Thymus (tissue), 11 donors: Measurements from ENCODE around the gene CRIP2. TPM values are rescaled to one million over a fixed set of nuclear protein-coding genes. Genes with fewer than 3 reads are reported as not detected.

ENCODE experiments used
- DNase-seq, 9 donors: peaks; one replicate each; pipeline ENCODE4 v3.0.0-alpha.2; 2013; ENCODE audit warnings: low spot score in 9 of 9, low read depth in 6 of 9, missing footprints in 1 of 9
- H3K27ac ChIP-seq, 2 donors: one replicate each; pipeline ENCODE4 v1.5.1; 2013; ENCODE audit warnings: control low read depth in 1 of 2, low read depth in 1 of 2, low read length in 1 of 2, mild to moderate bottlenecking in 1 of 2, moderate library complexity in 1 of 2
- H3K27me3 ChIP-seq, 2 donors: one replicate each; pipeline ENCODE4 v1.5.1; 2013; ENCODE audit warnings: low read length in 1 of 2; ENCODE audit not compliant: control insufficient read depth in 2 of 2, insufficient read depth in 1 of 2
- H3K36me3 ChIP-seq, 2 donors: one replicate each; pipeline ENCODE4 v1.5.1; 2013; ENCODE audit warnings: low read length in 1 of 2, mild to moderate bottlenecking in 1 of 2, moderate library complexity in 1 of 2; ENCODE audit not compliant: control insufficient read depth in 2 of 2, insufficient read depth in 2 of 2
- H3K4me1 ChIP-seq, 2 donors: one replicate each; pipeline ENCODE4 v1.5.1; 2013; ENCODE audit warnings: low read length in 2 of 2; ENCODE audit not compliant: control insufficient read depth in 2 of 2, insufficient read depth in 2 of 2
- H3K4me3 ChIP-seq, 2 donors: one replicate each; pipeline ENCODE4 v1.5.1; 2013; ENCODE audit warnings: low read length in 2 of 2, control low read depth in 1 of 2, mild to moderate bottlenecking in 1 of 2
- H3K9me3 ChIP-seq, 2 donors: one replicate each; pipeline ENCODE4 v1.5.1; 2013; ENCODE audit warnings: low read length in 1 of 2, mild to moderate bottlenecking in 1 of 2; ENCODE audit not compliant: control insufficient read depth in 2 of 2, insufficient read depth in 1 of 2
- WGBS: extraction: QIAGEN DNeasy Blood & Tissue Kit; methylation state at CpG from one replicate; pipeline ENCODE4 v1.1.7; 2013; 5-methylcytosine and 5-hydroxymethylcytosine counted together
- polyA plus RNA-seq: library from polyadenylated mRNA; stranded (reverse); fragments of 200-250 nt; gene quantifications from one replicate; pipeline ENCODE4 v1.2.3, GENCODE V29; 2013
- total RNA-seq: library from RNA; stranded (reverse); fragments of 120-200 nt; gene quantifications from one replicate; pipeline ENCODE4 v1.2.4, GENCODE V29; 2013
- donor health status: healthy.

Gene CRIP2
- total and polyA plus RNA-seq, 2 donors: 15.9 to 89.7 TPM

DNA sequence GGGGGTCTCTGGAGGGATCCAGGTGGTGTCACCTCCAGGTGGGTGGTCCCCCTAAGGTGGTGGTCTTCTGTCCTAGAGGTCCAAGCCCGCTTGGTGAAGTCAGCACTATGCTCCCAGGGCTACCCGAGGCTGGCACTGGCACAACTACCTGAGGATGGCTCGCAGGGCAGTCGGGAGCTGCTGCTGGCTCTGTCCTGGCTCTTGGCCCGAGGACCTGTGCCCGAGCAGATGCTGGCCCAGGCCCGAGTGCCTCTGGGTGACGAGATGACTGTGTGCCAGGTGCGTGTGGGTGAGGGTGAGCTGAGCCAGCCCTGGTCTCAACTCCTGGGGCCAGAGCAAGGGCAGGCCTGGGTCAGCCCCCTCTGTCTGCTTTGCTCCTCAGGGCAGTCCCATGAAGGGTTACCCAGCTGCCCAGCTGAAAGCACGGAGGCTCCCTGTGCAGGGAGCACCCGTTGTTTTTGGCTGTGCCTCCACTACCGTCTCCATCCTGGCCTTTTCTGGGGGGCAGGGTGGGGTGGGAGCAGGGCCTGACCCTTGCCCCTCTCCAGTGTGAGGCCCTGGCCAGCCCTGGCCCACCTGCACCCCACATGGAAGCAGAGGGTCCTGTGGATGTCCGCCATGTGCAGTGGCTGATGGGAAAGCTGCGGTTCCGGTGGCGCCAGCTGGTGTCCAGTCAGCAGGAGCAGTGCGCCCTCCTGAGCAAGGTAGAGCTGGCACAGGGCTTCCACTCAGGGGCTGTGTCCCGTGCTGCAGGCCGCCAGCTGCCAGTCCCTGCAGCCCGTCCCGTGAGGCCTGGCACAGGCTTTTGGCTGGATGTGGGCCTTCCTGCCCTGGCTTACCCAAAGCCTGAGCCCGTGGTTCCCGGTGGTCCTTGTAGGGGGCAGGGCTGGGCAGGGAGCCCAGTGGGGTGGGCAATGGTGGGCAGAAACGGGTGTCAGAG, 17.7 kb downstream of the CRIP2 start:
- H3K9me3 ChIP-seq: no peaks in the 10 kb centered on the region
- H3K4me3 ChIP-seq: peak overlapping the region in 1 of 2 donors; percentile 54
- peaks cover 1 to 9% of the 10 kb centered on the region in 2 donors for H3K27me3 ChIP-seq
- DNase-seq: no peak
- H3K36me3 ChIP-seq: peaks cover 5 to 21% of the 10 kb centered on the region in 2 donors
- no peak overlapping the region for H3K27ac ChIP-seq
- 97% methylated on average over 24 of the region's 24 CpGs for WGBS
- peaks cover 21 to 29% of the 10 kb centered on the region in 2 donors for H3K4me1 ChIP-seq

- Histone ChIP-seq H3K4me3 (no peak overlapping the region), H3K27ac (no peak overlapping the region), H3K9me3 (no peaks in the 10 kb centered on the region), H3K27me3 (no peaks in the 10 kb centered on the region), H3K36me3 (peaks cover 5 to 28% of the 10 kb centered on the region in 2 donors), H3K4me1 (peaks cover 17 to 21% of the 10 kb centered on the region in 2 donors)
- WGBS: 96% methylated on average over 20 of the region's 20 CpGs
- no peak for DNase-seq
Observed at GRCh38 chr14:105492971-105493871, 18.6 kb downstream of the CRIP2 start.

DNA sequence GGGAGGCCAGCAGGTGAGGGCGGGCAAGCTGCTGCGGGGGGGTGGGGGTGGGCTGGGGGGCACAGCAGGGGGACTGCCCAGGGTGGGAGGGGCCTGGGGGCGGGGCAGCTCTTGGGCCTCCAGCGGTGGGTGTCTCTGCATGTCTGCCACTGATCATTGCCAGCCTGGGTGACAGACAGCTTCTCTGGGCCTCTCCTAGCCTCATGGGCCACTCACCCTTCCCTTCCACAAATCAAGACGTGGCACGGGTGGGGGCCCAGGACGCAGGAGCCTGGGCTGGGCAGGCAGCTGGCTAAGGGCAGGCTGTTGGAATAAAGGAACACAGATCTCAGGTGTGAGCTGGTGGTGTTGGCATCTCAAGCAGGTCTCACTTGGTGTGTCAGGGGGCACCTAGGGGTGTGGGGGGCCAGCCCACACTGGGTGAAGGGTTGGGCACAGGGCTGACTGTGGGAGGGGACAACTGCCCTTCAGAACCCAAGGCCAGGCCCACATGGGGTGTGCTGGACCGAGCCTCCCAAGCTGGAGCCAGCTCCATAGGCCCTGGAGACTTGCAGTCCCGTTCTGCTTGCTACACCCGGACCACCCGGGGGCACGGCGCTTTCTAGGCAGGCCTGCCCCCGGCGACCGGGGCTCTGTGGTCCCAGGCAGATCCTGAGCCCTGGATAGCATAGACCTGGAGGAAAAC, 19.4 kb downstream of the CRIP2 start:
- Histone ChIP-seq H3K9me3 (no peaks in the 10 kb centered on the region), H3K36me3 (peaks cover 5 to 36% of the 10 kb centered on the region in 2 donors), H3K27me3 (no peaks in the 10 kb centered on the region), H3K4me3 (no peak overlapping the region), H3K4me1 (peaks cover 9 to 13% of the 10 kb centered on the region in 2 donors), H3K27ac (no peak overlapping the region)
- no peak for DNase-seq
- WGBS: 98% methylated on average over 16 of the region's 16 CpGs

- Histone ChIP-seq H3K36me3 (peaks cover 5 to 38% of the 10 kb centered on the region in 2 donors), H3K27me3 (no peaks in the 10 kb centered on the region), H3K4me3 (no peak overlapping the region), H3K27ac (no peak overlapping the region), H3K4me1 (peaks cover 4 to 8% of the 10 kb centered on the region in 2 donors), H3K9me3 (no peaks in the 10 kb centered on the region)
- no peak for DNase-seq
- WGBS: 98% methylated on average over 6 of the region's 6 CpGs
Observed at GRCh38 chr14:105494606-105494929, 19.9 kb downstream of the CRIP2 start.

GRCh38 chr14:105495101-105495989, 20.7 kb downstream of the CRIP2 start:
- Histone ChIP-seq H3K4me3 (no peak overlapping the region), H3K9me3 (no peaks in the 10 kb centered on the region), H3K36me3 (peaks cover 5 to 38% of the 10 kb centered on the region in 2 donors), H3K27ac (no peak overlapping the region), H3K27me3 (no peaks in the 10 kb centered on the region), H3K4me1 (peaks cover 3 to 5% of the 10 kb centered on the region in 2 donors)
- 93% methylated on average over 18 of the region's 18 CpGs for WGBS
- DNase-seq: no peak

- Histone ChIP-seq H3K9me3 (no peaks in the 10 kb centered on the region), H3K27ac (no peak overlapping the region), H3K36me3 (peaks cover 5 to 38% of the 10 kb centered on the region in 2 donors), H3K27me3 (no peaks in the 10 kb centered on the region), H3K4me3 (no peak overlapping the region), H3K4me1 (peaks cover 3 to 5% of the 10 kb centered on the region in 2 donors)
- WGBS: 96% methylated on average over 18 of the region's 18 CpGs
- DNase-seq: no peak
Observed at GRCh38 chr14:105495990-105496830, 21.6 kb downstream of the CRIP2 start.

GRCh38 chr14:105496831-105497591, 22.4 kb downstream of the CRIP2 start:
- Histone ChIP-seq H3K27ac (no peak overlapping the region), H3K9me3 (no peaks in the 10 kb centered on the region), H3K4me3 (no peak overlapping the region), H3K36me3 (peaks cover 5 to 38% of the 10 kb centered on the region in 2 donors), H3K27me3 (no peaks in the 10 kb centered on the region), H3K4me1 (peaks cover 1 to 3% of the 10 kb centered on the region in 2 donors)
- 98% methylated on average over 32 of the region's 32 CpGs for WGBS
- DNase-seq: no peak
